Measurements from ENCODE around the gene RIN3. TPM values are rescaled to one million over a fixed set of nuclear protein-coding genes. Genes with fewer than 3 reads are reported as not detected.

RIN3 gene
- total and polyA plus RNA-seq, 7 donors, result 6.0 to 31.8 (median 15.3) TPM

DNA sequence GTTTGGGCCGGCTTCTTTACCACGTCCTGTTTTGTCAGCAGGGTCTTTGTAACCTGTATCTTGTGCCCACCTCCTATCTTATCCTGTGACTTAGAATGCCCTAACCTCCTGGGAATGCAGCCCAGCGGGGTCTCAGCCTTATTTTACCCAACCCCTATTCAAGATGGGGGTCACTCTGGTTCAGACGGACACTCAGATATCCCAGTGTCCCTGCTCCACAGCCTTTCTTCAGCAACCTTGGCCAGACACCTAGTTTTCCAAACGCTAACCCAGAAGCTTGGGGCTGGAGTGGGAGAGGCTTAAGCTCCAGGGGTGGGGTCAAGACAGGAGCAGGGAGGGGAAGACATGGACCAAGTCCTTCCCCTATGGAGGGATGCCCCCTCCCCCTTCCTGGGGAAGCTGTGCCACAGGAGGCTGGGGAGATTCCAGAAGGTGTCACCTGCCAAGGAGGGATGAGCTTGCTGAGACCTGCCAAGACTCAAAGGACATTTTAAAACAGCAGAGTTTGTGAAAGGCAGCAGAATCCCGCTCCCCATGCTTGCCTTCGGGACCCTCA, 62.2 kb downstream of the RIN3 start:
- Histone ChIP-seq H3K27ac (no peak overlapping the region), H3K36me3 (peaks cover 0 to 44% (median 15%) of the 10 kb centered on the region in 4 donors), H3K4me3 (no peak overlapping the region), H3K9me3 (no peaks in the 10 kb centered on the region), H3K4me1 (peaks cover 0 to 60% (median 33%) of the 10 kb centered on the region in 4 donors), H3K27me3 (no peaks in the 10 kb centered on the region)
- WGBS, 2 donors, result 95 to 96% methylated on average over 7 of the region's 7 CpGs
- TF ChIP-seq POLR2AphosphoS5 (IDR thresholded peaks at IDR 0.05) (no peak), POLR2A (IDR thresholded peaks at IDR 0.05) (no peak), EP300 (IDR thresholded peaks at IDR 0.05) (no peak)
- TF ChIP-seq, protein P1, sequence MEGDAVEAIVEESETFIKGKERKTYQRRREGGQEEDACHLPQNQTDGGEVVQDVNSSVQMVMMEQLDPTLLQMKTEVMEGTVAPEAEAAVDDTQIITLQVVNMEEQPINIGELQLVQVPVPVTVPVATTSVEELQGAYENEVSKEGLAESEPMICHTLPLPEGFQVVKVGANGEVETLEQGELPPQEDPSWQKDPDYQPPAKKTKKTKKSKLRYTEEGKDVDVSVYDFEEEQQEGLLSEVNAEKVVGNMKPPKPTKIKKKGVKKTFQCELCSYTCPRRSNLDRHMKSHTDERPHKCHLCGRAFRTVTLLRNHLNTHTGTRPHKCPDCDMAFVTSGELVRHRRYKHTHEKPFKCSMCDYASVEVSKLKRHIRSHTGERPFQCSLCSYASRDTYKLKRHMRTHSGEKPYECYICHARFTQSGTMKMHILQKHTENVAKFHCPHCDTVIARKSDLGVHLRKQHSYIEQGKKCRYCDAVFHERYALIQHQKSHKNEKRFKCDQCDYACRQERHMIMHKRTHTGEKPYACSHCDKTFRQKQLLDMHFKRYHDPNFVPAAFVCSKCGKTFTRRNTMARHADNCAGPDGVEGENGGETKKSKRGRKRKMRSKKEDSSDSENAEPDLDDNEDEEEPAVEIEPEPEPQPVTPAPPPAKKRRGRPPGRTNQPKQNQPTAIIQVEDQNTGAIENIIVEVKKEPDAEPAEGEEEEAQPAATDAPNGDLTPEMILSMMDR (IDR thresholded peaks at IDR 0.05), result no peak
- no peak for DNase-seq
- intact Hi-C loops (cut with DNase I), result no loop called here

DNA sequence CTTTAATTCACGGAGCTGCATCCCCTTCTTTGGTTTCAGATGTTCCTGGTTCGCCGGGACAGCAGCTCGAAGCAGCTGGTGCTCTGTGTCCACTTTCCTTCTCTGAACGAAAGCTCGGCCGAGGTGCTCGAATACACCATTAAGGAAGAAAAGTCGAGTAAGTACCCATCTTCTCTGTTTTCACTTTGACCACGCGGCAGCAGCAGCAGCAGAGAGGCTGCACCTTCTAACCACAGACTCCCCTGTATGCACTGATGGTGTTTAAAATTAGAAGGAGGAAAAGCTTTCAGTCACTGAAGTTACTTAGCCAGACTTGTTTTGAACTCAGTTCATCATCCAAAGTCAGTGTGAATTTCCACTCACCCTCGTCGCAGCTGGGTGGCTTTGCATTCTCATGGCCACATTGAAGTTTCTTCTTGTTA, 63.8 kb downstream of the RIN3 start:
- peak overlapping the region in 2 of 4 donors; percentile 42 to 58 for H3K27ac ChIP-seq
- H3K9me3 ChIP-seq, result no peaks in the 10 kb centered on the region
- peaks cover 0 to 45% (median 18%) of the 10 kb centered on the region in 4 donors for H3K4me1 ChIP-seq
- H3K36me3 ChIP-seq, result peaks cover 0 to 49% (median 15%) of the 10 kb centered on the region in 4 donors
- intact Hi-C loops (cut with DNase I), result no loop called here
- WGBS, 2 donors, result 56 to 80% methylated on average over 13 of the region's 13 CpGs
- no peak overlapping the region for H3K4me3 ChIP-seq
- no peak for DNase-seq
- TF ChIP-seq POLR2AphosphoS5 (IDR thresholded peaks at IDR 0.05) (no peak), POLR2A (IDR thresholded peaks at IDR 0.05) (no peak), EP300 (IDR thresholded peaks at IDR 0.05) (no peak)
- TF ChIP-seq, protein P1 (IDR thresholded peaks at IDR 0.05), result no peak
- no peaks in the 10 kb centered on the region for H3K27me3 ChIP-seq

DNA sequence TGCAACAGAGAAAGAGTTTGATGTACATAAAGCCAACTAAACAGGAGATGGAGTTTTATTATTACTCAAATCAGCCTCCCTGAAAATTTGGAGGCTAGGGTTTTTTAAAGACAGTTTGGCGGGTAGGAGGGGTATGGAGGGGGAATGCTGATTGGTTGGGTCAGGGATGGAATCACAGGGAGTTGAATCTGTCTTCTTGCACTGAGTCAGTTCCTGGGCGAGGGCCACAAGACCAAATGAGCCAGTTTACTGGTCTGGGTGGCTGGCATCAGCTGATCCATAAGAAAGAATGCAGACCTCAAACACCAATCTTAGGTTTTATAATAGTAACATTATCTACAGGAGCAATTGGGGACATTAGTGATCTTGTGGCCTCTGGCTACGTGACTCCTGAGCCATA, 64.9 kb downstream of the RIN3 start:
- 94 to 97% methylated on average over 3 of the region's 3 CpGs for WGBS, 2 donors
- no peak for DNase-seq
- Histone ChIP-seq H3K4me3 (no peak overlapping the region), H3K27ac (peak overlapping the region in 2 of 4 donors; percentile 42 to 58), H3K9me3 (no peaks in the 10 kb centered on the region), H3K4me1 (peaks cover 0 to 38% (median 13%) of the 10 kb centered on the region in 4 donors), H3K27me3 (no peaks in the 10 kb centered on the region), H3K36me3 (peaks cover 0 to 58% (median 18%) of the 10 kb centered on the region in 4 donors)
- intact Hi-C loops (cut with DNase I), result no loop called here
- TF ChIP-seq POLR2A (IDR thresholded peaks at IDR 0.05) (no peak), POLR2AphosphoS5 (IDR thresholded peaks at IDR 0.05) (no peak), EP300 (IDR thresholded peaks at IDR 0.05) (no peak)
- TF ChIP-seq, protein P1 (IDR thresholded peaks at IDR 0.05), result no peak

DNA sequence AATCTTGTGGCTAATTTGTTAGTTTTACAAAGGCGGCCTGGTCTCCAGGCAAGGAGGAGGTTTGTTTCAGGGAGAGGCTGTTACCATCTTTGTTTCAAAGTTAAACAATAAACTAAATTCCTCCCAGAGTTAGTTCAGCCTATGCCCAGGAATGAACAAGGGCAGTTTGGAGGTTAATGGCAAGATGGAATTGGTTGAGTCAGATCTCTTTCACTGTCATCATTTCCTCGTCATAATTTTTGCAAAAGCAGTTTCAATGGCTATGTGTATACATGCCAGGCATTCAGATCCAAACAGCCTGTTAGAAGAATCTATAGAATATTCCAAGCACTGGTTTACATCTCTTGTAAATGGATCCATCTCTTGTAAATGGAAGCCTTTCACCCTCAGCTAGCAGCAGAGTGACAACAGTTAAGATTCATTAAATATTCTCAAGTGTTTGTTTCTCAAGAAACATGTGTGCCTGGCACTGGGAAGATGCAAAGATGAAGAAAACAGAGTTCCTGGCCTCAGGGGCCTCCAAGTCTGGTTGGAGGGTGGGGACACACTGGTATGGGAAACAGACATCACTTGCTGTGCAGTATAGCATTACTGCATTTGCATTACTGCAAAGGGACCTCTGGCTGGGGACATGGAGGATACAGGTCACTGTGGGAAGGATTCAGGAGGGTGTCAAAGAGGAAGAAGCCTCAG, 65.8 kb downstream of the RIN3 start:
- Histone ChIP-seq H3K36me3 (peaks cover 0 to 58% (median 18%) of the 10 kb centered on the region in 4 donors), H3K9me3 (no peaks in the 10 kb centered on the region), H3K27ac (peak overlapping the region in 1 of 4 donors; percentile 58), H3K4me3 (no peak overlapping the region), H3K4me1 (peaks cover 0 to 32% (median 9%) of the 10 kb centered on the region in 4 donors), H3K27me3 (no peaks in the 10 kb centered on the region)
- WGBS, 2 donors, result 78 to 96% methylated on average over 2 of the region's 2 CpGs
- no peak for DNase-seq
- intact Hi-C loops (cut with DNase I), result no loop called here
- no peak for TF ChIP-seq POLR2AphosphoS5 (IDR thresholded peaks at IDR 0.05)
- no peak for TF ChIP-seq POLR2A (IDR thresholded peaks at IDR 0.05)
- TF ChIP-seq, protein P1 (IDR thresholded peaks at IDR 0.05), result no peak
- no peak for TF ChIP-seq EP300 (IDR thresholded peaks at IDR 0.05)
